Thyroid gland (tissue), 4 donors: ENCODE data around the gene C19orf25. TPM values are rescaled to one million over a fixed set of nuclear protein-coding genes. Genes with fewer than 3 reads are reported as not detected.

Source experiments
- DNase-seq, 2 donors: peaks; one replicate each; pipeline ENCODE4 v3.0.0-alpha.2; 2019
- H3K27ac ChIP-seq, 3 donors: fragments of 200-600 bp; sonication (generic); 1 replicate in 2 of 3; 2 replicates in 1 of 3; pipeline ENCODE4 v1.5.1; 2016 to 2019; ENCODE audit warnings: mild to moderate bottlenecking in 1 of 3, moderate library complexity in 1 of 3
- H3K27me3 ChIP-seq: fragments of 200-600 bp; sonication (generic); one replicate; pipeline ENCODE4 v1.5.1; 2019
- H3K36me3 ChIP-seq, 2 donors: fragments of 200-600 bp; sonication (generic); one replicate each; pipeline ENCODE4 v1.5.1; 2016 to 2019
- H3K4me1 ChIP-seq, 2 donors: fragments of 200-600 bp; sonication (generic); one replicate each; pipeline ENCODE4 v1.5.1; 2017 to 2019
- H3K4me3 ChIP-seq, 3 donors: fragments of 200-600 bp; sonication (generic); replicated peaks in 1 of 3; 1 replicate in 2 of 3; 2 replicates in 1 of 3; pipeline ENCODE4 v1.5.1; 2016; ENCODE audit warnings: mild to moderate bottlenecking in 1 of 3
- H3K9me3 ChIP-seq: fragments of 200-600 bp; sonication (generic); one replicate; pipeline ENCODE4 v1.5.1; 2017
- CTCF ChIP-seq, 6 experiments: fragments of 200-600 bp in 3 of 6; fragments of 450-650 bp in 3 of 6; sonication (generic) in 3 of 6; IDR thresholded peaks; one replicate each; pipeline ENCODE4 v1.5.1; 2016 to 2019; ENCODE audit warnings: antibody characterized with exemption in 6 of 6, mild to moderate bottlenecking in 2 of 6, inconsistent platforms in 1 of 6, moderate library complexity in 1 of 6
- POLR2A ChIP-seq, 2 donors: fragments of 450-650 bp; IDR thresholded peaks; one replicate each; pipeline ENCODE4 v1.6.1; 2017; ENCODE audit warnings: antibody characterized with exemption in 2 of 2, mild to moderate bottlenecking in 2 of 2, moderate library complexity in 1 of 2
- WGBS, 2 donors: methylation state at CpG; one replicate each; pipeline ENCODE4 v1.1.5; 2017; 5-methylcytosine and 5-hydroxymethylcytosine counted together
- intact Hi-C: fragments of 100-400 bp; cut with DNase I; formaldehyde crosslinking; loops from one replicate; pipeline ENCODE4 v1.15.1; 2023
- total RNA-seq, 4 donors: library from RNA; depleted of rRNA; stranded (reverse); fragments of >200 nt; gene quantifications; one replicate each; pipeline ENCODE4 v1.2.3, GENCODE V29; 2016

Gene C19orf25
- total RNA-seq, 4 donors from 2014 or later, result 47.0 to 64.9 (median 56.5) TPM

- TF ChIP-seq CTCF (IDR thresholded peaks at IDR 0.05) (no peak), POLR2A (IDR thresholded peaks at IDR 0.05) (no peak)
- DNase-seq, result no peak
- Histone ChIP-seq H3K4me1 (peaks cover 6 to 24% of the 10 kb centered on the region in 2 donors), H3K27ac (no peak overlapping the region), H3K27me3 (peaks cover 48% of the 10 kb centered on the region), H3K4me3 (no peak overlapping the region), H3K36me3 (no peaks in the 10 kb centered on the region), H3K9me3 (no peaks in the 10 kb centered on the region)
- 21 to 24% methylated on average over 4 of the region's 4 CpGs for WGBS, 2 donors
- intact Hi-C loops, result no loop called here
Measured at GRCh38 chr19:1447504-1447903, 31.5 kb downstream of the C19orf25 start.

GRCh38 chr19:1446713-1447481, 32.1 kb downstream of the C19orf25 start:
- Histone ChIP-seq H3K27me3 (peaks cover 47% of the 10 kb centered on the region), H3K36me3 (peaks cover 3 to 5% of the 10 kb centered on the region in 2 donors), H3K4me1 (peaks cover 6 to 24% of the 10 kb centered on the region in 2 donors), H3K9me3 (no peaks in the 10 kb centered on the region), H3K4me3 (no peak overlapping the region), H3K27ac (no peak overlapping the region)
- intact Hi-C loops, result no loop called here
- no peak for DNase-seq
- 11 to 29% methylated on average over 4 to 8 of the region's 63 CpGs for WGBS, 2 donors
- no peak for TF ChIP-seq CTCF (IDR thresholded peaks at IDR 0.05)
- TF ChIP-seq POLR2A (IDR thresholded peaks at IDR 0.05), result no peak

DNA sequence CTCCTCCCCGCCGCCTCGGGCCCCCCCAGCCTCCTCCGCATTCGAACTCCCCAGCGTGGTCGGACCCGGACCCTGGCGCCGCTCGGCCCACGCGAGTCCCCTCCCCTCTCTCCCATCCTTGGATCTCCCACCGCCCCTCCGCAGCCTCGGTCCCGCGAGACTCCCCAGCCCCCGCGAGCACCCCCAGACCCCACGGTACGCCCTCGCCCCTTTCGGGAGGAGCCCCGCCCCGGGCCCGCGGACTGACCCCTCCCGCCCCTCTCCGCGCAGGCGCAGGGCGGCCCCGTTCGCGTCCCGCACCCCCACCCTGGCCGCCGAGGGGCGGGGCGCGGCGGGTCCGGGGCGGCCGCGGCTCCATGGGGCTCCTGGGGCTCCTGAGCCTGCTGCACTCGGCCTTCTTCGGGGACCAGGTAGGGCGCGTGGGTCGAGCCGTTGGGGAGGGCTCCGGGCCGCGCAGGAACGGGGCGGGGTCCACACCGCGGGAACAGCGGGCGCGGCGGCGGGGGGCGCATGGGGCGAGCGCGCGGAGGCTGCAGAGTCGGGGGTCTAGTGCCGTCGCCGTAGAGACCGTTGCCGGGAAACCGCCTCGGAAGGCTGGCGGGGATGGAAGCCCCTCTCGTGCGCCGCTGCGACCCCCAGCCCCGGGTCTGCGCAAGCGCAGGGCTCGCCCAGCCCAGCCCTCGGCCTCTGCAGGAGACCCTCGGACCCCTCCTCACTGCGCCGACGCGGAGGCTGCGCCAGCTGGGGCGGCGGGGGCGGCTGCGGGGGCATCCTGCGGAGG, 32.9 kb downstream of the C19orf25 start:
- peaks cover 6 to 24% of the 10 kb centered on the region in 2 donors for H3K4me1 ChIP-seq
- DNase-seq, result no peak
- H3K27ac ChIP-seq, result no peak overlapping the region
- intact Hi-C loops, result no loop called here
- H3K36me3 ChIP-seq, result peaks cover 10 to 11% of the 10 kb centered on the region in 2 donors
- peaks cover 40% of the 10 kb centered on the region for H3K27me3 ChIP-seq
- TF ChIP-seq CTCF (IDR thresholded peaks at IDR 0.05) (no peak), POLR2A (IDR thresholded peaks at IDR 0.05) (no peak)
- peak overlapping the region in 1 of 3 donors; percentile 17 for H3K4me3 ChIP-seq
- no peaks in the 10 kb centered on the region for H3K9me3 ChIP-seq
- WGBS, 2 donors, result 3% methylated on average over 6 of the region's 99 CpGs; no CpG with 5 or more reads in 1 of the 2 donors

- Histone ChIP-seq H3K4me1 (peaks cover 6 to 25% of the 10 kb centered on the region in 2 donors), H3K4me3 (peak overlapping the region in 1 of 3 donors; percentile 24), H3K27me3 (peaks cover 35% of the 10 kb centered on the region), H3K36me3 (peaks cover 18 to 19% of the 10 kb centered on the region in 2 donors), H3K27ac (no peak overlapping the region), H3K9me3 (no peaks in the 10 kb centered on the region)
- 2 to 3% methylated on average over 10 to 18 of the region's 70 CpGs for WGBS, 2 donors
- DNase-seq, result peak; percentile 54 to 62
- intact Hi-C loops, result no loop called here
- TF ChIP-seq POLR2A (IDR thresholded peaks at IDR 0.05) (no peak), CTCF (IDR thresholded peaks at IDR 0.05) (peak; percentile 31 to 98 (median 86))
Measured at GRCh38 chr19:1445185-1445931, 33.7 kb downstream of the C19orf25 start.
